ENCODE measurements around the gene TET3.
A peak's percentile ranks its signal among the peaks of the same experiment; 100 is the strongest.

Gene TET3

GRCh38 chr2:73994178-73994831 lies 9.6 kb downstream of the TET3 start:
- H3K27ac ChIP-seq (ENCODE audit: low read depth, low read length) = no peak overlapping the region

GRCh38 chr2:73995810-73996209 lies 11.1 kb downstream of the TET3 start:
- no peaks in the 10 kb centered on the region for H3K9me3 ChIP-seq (ENCODE audit: control insufficient read depth in 5 of 5, low read length in 5 of 5)
- H3K9ac ChIP-seq (ENCODE audit: low read length in 5 of 5) = no peak overlapping the region
- no peak overlapping the region for H3K27ac ChIP-seq (ENCODE audit: low read depth, low read length)
- H3K36me3 ChIP-seq (ENCODE audit: control insufficient read depth in 5 of 5, insufficient read depth in 5 of 5, low read length in 5 of 5) = peaks cover 0 to 6% (median 0%) of the 10 kb centered on the region in 5 donors
- H3K27me3 ChIP-seq (ENCODE audit: control insufficient read depth in 5 of 5, insufficient read depth in 4 of 5, low read length in 5 of 5) = no peaks in the 10 kb centered on the region
- H3K4me1 ChIP-seq (ENCODE audit: control insufficient read depth in 5 of 5, insufficient read depth in 5 of 5, low read length in 5 of 5) = peaks cover 0 to 31% (median 7%) of the 10 kb centered on the region in 5 donors
- no peak overlapping the region for H3K4me3 ChIP-seq (ENCODE audit: low read depth in 1 of 5, low read length in 5 of 5)

More at GRCh38 chr2:73994178-73994831, 9.6 kb downstream of the TET3 start:
- H3K27me3 ChIP-seq (ENCODE audit: control insufficient read depth in 5 of 5, insufficient read depth in 4 of 5, low read length in 5 of 5) = no peaks in the 10 kb centered on the region
- no peak overlapping the region for H3K9ac ChIP-seq (ENCODE audit: low read length in 5 of 5)
- no peak overlapping the region for H3K4me3 ChIP-seq (ENCODE audit: low read depth in 1 of 5, low read length in 5 of 5)
- peaks cover 0 to 22% (median 0%) of the 10 kb centered on the region in 5 donors for H3K4me1 ChIP-seq (ENCODE audit: control insufficient read depth in 5 of 5, insufficient read depth in 5 of 5, low read length in 5 of 5)
- peaks cover 0 to 6% (median 0%) of the 10 kb centered on the region in 5 donors for H3K36me3 ChIP-seq (ENCODE audit: control insufficient read depth in 5 of 5, insufficient read depth in 5 of 5, low read length in 5 of 5)
- no peaks in the 10 kb centered on the region for H3K9me3 ChIP-seq (ENCODE audit: control insufficient read depth in 5 of 5, low read length in 5 of 5)

- Histone ChIP-seq H3K27ac (ENCODE audit: low read depth, low read length) (no peak overlapping the region), H3K9ac (ENCODE audit: low read length in 5 of 5) (no peak overlapping the region), H3K36me3 (ENCODE audit: control insufficient read depth in 5 of 5, insufficient read depth in 5 of 5, low read length in 5 of 5) (peaks cover 0 to 5% (median 0%) of the 10 kb centered on the region in 5 donors), H3K4me1 (ENCODE audit: control insufficient read depth in 5 of 5, insufficient read depth in 5 of 5, low read length in 5 of 5) (peaks cover 2 to 43% (median 14%) of the 10 kb centered on the region in 5 donors), H3K9me3 (ENCODE audit: control insufficient read depth in 5 of 5, low read length in 5 of 5) (no peaks in the 10 kb centered on the region), H3K27me3 (ENCODE audit: control insufficient read depth in 5 of 5, insufficient read depth in 4 of 5, low read length in 5 of 5) (no peaks in the 10 kb centered on the region), H3K4me3 (ENCODE audit: low read depth in 1 of 5, low read length in 5 of 5) (no peak overlapping the region)
Observed at GRCh38 chr2:73997813-73998212, 13.1 kb downstream of the TET3 start.

GRCh38 chr2:73998451-73998850 lies 13.7 kb downstream of the TET3 start:
- Histone ChIP-seq H3K9ac (ENCODE audit: low read length in 5 of 5) (no peak overlapping the region), H3K27ac (ENCODE audit: low read depth, low read length) (no peak overlapping the region), H3K4me3 (ENCODE audit: low read depth in 1 of 5, low read length in 5 of 5) (no peak overlapping the region), H3K36me3 (ENCODE audit: control insufficient read depth in 5 of 5, insufficient read depth in 5 of 5, low read length in 5 of 5) (no peaks in the 10 kb centered on the region), H3K9me3 (ENCODE audit: control insufficient read depth in 5 of 5, low read length in 5 of 5) (no peaks in the 10 kb centered on the region), H3K27me3 (ENCODE audit: control insufficient read depth in 5 of 5, insufficient read depth in 4 of 5, low read length in 5 of 5) (no peaks in the 10 kb centered on the region), H3K4me1 (ENCODE audit: control insufficient read depth in 5 of 5, insufficient read depth in 5 of 5, low read length in 5 of 5) (peaks cover 2 to 44% (median 19%) of the 10 kb centered on the region in 5 donors)

- Histone ChIP-seq H3K27me3 (ENCODE audit: control insufficient read depth in 5 of 5, insufficient read depth in 4 of 5, low read length in 5 of 5) (no peaks in the 10 kb centered on the region), H3K9ac (ENCODE audit: low read length in 5 of 5) (no peak overlapping the region), H3K9me3 (ENCODE audit: control insufficient read depth in 5 of 5, low read length in 5 of 5) (no peaks in the 10 kb centered on the region), H3K4me3 (ENCODE audit: low read depth in 1 of 5, low read length in 5 of 5) (no peak overlapping the region), H3K4me1 (ENCODE audit: control insufficient read depth in 5 of 5, insufficient read depth in 5 of 5, low read length in 5 of 5) (peaks cover 2 to 42% (median 19%) of the 10 kb centered on the region in 5 donors), H3K27ac (ENCODE audit: low read depth, low read length) (no peak overlapping the region), H3K36me3 (ENCODE audit: control insufficient read depth in 5 of 5, insufficient read depth in 5 of 5, low read length in 5 of 5) (no peaks in the 10 kb centered on the region)
Observed at GRCh38 chr2:73998933-73999332, 14.2 kb downstream of the TET3 start.

- H3K36me3 ChIP-seq (ENCODE audit: control insufficient read depth in 5 of 5, insufficient read depth in 5 of 5, low read length in 5 of 5) = no peaks in the 10 kb centered on the region
- no peaks in the 10 kb centered on the region for H3K9me3 ChIP-seq (ENCODE audit: control insufficient read depth in 5 of 5, low read length in 5 of 5)
- H3K9ac ChIP-seq (ENCODE audit: low read length in 5 of 5) = no peak overlapping the region
- no peak overlapping the region for H3K4me3 ChIP-seq (ENCODE audit: low read depth in 1 of 5, low read length in 5 of 5)
- H3K27me3 ChIP-seq (ENCODE audit: control insufficient read depth in 5 of 5, insufficient read depth in 4 of 5, low read length in 5 of 5) = peaks cover 0 to under 1% (median 0%) of the 10 kb centered on the region in 5 donors
- H3K4me1 ChIP-seq (ENCODE audit: control insufficient read depth in 5 of 5, insufficient read depth in 5 of 5, low read length in 5 of 5) = peaks cover 2 to 43% (median 19%) of the 10 kb centered on the region in 5 donors
- H3K27ac ChIP-seq (ENCODE audit: low read depth, low read length) = no peak overlapping the region
Observed at GRCh38 chr2:73999881-74000597, 15.3 kb downstream of the TET3 start.

- no peak overlapping the region for H3K27ac ChIP-seq (ENCODE audit: low read depth, low read length)
- no peaks in the 10 kb centered on the region for H3K36me3 ChIP-seq (ENCODE audit: control insufficient read depth in 5 of 5, insufficient read depth in 5 of 5, low read length in 5 of 5)
- no peak overlapping the region for H3K9ac ChIP-seq (ENCODE audit: low read length in 5 of 5)
- no peaks in the 10 kb centered on the region for H3K9me3 ChIP-seq (ENCODE audit: control insufficient read depth in 5 of 5, low read length in 5 of 5)
- peaks cover 6 to 43% (median 21%) of the 10 kb centered on the region in 5 donors for H3K4me1 ChIP-seq (ENCODE audit: control insufficient read depth in 5 of 5, insufficient read depth in 5 of 5, low read length in 5 of 5)
- peaks cover 0 to 4% (median 0%) of the 10 kb centered on the region in 5 donors for H3K27me3 ChIP-seq (ENCODE audit: control insufficient read depth in 5 of 5, insufficient read depth in 4 of 5, low read length in 5 of 5)
- H3K4me3 ChIP-seq (ENCODE audit: low read depth in 1 of 5, low read length in 5 of 5) = no peak overlapping the region
Observed at GRCh38 chr2:74000666-74001065, 16.0 kb downstream of the TET3 start.

GRCh38 chr2:74001121-74001520 lies 16.4 kb downstream of the TET3 start:
- peaks cover 0 to 7% (median 0%) of the 10 kb centered on the region in 5 donors for H3K27me3 ChIP-seq (ENCODE audit: control insufficient read depth in 5 of 5, insufficient read depth in 4 of 5, low read length in 5 of 5)
- H3K9ac ChIP-seq (ENCODE audit: low read length in 5 of 5) = no peak overlapping the region
- no peak overlapping the region for H3K27ac ChIP-seq (ENCODE audit: low read depth, low read length)
- H3K36me3 ChIP-seq (ENCODE audit: control insufficient read depth in 5 of 5, insufficient read depth in 5 of 5, low read length in 5 of 5) = no peaks in the 10 kb centered on the region
- H3K4me3 ChIP-seq (ENCODE audit: low read depth in 1 of 5, low read length in 5 of 5) = no peak overlapping the region
- no peaks in the 10 kb centered on the region for H3K9me3 ChIP-seq (ENCODE audit: control insufficient read depth in 5 of 5, low read length in 5 of 5)
- peaks cover 6 to 47% (median 26%) of the 10 kb centered on the region in 5 donors for H3K4me1 ChIP-seq (ENCODE audit: control insufficient read depth in 5 of 5, insufficient read depth in 5 of 5, low read length in 5 of 5)

- no peaks in the 10 kb centered on the region for H3K9me3 ChIP-seq (ENCODE audit: control insufficient read depth in 5 of 5, low read length in 5 of 5)
- peaks cover 6 to 53% (median 34%) of the 10 kb centered on the region in 5 donors for H3K4me1 ChIP-seq (ENCODE audit: control insufficient read depth in 5 of 5, insufficient read depth in 5 of 5, low read length in 5 of 5)
- H3K27me3 ChIP-seq (ENCODE audit: control insufficient read depth in 5 of 5, insufficient read depth in 4 of 5, low read length in 5 of 5) = peaks cover 0 to 7% (median 0%) of the 10 kb centered on the region in 5 donors
- peak overlapping the region; percentile 33 to 74 (median 51) for H3K4me3 ChIP-seq (ENCODE audit: low read depth in 1 of 5, low read length in 5 of 5)
- no peak overlapping the region for H3K27ac ChIP-seq (ENCODE audit: low read depth, low read length)
- H3K9ac ChIP-seq (ENCODE audit: low read length in 5 of 5) = no peak overlapping the region
- H3K36me3 ChIP-seq (ENCODE audit: control insufficient read depth in 5 of 5, insufficient read depth in 5 of 5, low read length in 5 of 5) = no peaks in the 10 kb centered on the region
Observed at GRCh38 chr2:74001781-74002504, 17.2 kb downstream of the TET3 start.

All from subcutaneous abdominal adipose tissue (tissue), 5 donors.